K562 (cell line): ENCODE results near the gene TMEM217. TPM values are rescaled to one million over a fixed set of nuclear protein-coding genes. Genes with fewer than 3 reads are reported as not detected.

ENCODE experiments used
- ATAC-seq: fragments of 200-7000 bp; cut with Tn5 transposase; 3 replicates; pipeline ENCODE4 v1.9.1; 2020; ENCODE audit warnings: moderate library complexity
- BruUV-seq: library from RNA; stranded (reverse); fragments of 400-500 nt; replicated peaks from 2 replicates; lab custom pipeline; 2021; lab: Mats Ljungman, UMichigan
- CTCF ChIA-PET: fragments of 300-600 bp; formaldehyde crosslinking; extraction: SDS; loops from one replicate; lab custom pipeline; 2021; ENCODE audit warnings: low intra/inter-chr PET ratio; lab: Yijun Ruan, JAX
- POLR2A ChIA-PET: fragments of 300-600, 350-650 bp; sonication (Branson Sonifier 250); formaldehyde crosslinking; extraction: SDS; loops from one replicate; lab custom pipeline; 2021; ENCODE audit warnings: antibody characterized with exemption, inconsistent platforms; lab: Yijun Ruan, JAX
- DNase-seq, 4 experiments: peaks; one replicate each; pipeline versions ENCODE4 v3.0.0 to v3.0.0-alpha.2; 2011 to 2018; ENCODE audit warnings: low spot score in 3 of 4, mixed read lengths in 3 of 4; ENCODE audit errors: extremely low read depth in 1 of 4
- FAIRE-seq: peaks from 2 replicates; lab custom pipeline; 2011; peaks lifted over from hg19 to GRCh38; lab: Jason Lieb, UNC
- H2AFZ ChIP-seq: 2 replicates; pipeline ENCODE4 v1.6.0; 2011; ENCODE audit warnings: low read depth, low read length, control low read depth, inconsistent platforms
- H3K27ac ChIP-seq: fragments of 200-600 bp; 3 replicates; pipeline ENCODE4 v1.8.0; 2011; ENCODE audit warnings: low read depth, mild to moderate bottlenecking, control low read depth, inconsistent platforms, low read length, moderate library complexity, mixed read lengths; ENCODE audit errors: extremely low read depth
- H3K27me3 ChIP-seq, 2 experiments: fragments of 300-600 bp in 1 of 2; 2 replicates in 1 of 2; 3 replicates in 1 of 2; pipeline versions ENCODE4 v1.6.0 to v1.8.0; 2011; ENCODE audit warnings: inconsistent platforms in 2 of 2, low read length in 2 of 2, mild to moderate bottlenecking in 1 of 2, mixed read lengths in 1 of 2, moderate library complexity in 1 of 2; ENCODE audit not compliant: control insufficient read depth in 2 of 2, insufficient read depth in 2 of 2
- H3K36me3 ChIP-seq: fragments of 300-600 bp; 3 replicates; pipeline ENCODE4 v1.8.0; 2011; ENCODE audit warnings: mild to moderate bottlenecking, low read length, inconsistent platforms; ENCODE audit not compliant: control insufficient read depth, insufficient read depth
- H3K4me1 ChIP-seq, 2 experiments: fragments of 200-600 bp in 1 of 2; replicated peaks in 1 of 2; 2 replicates in 1 of 2; 3 replicates in 1 of 2; pipeline versions ENCODE4 v1.5.1 to v1.8.0; 2011; ENCODE audit warnings: inconsistent platforms in 2 of 2, low read length in 2 of 2, mild to moderate bottlenecking in 1 of 2, mixed read lengths in 1 of 2, moderate library complexity in 1 of 2; ENCODE audit not compliant: control insufficient read depth in 2 of 2, insufficient read depth in 2 of 2
- H3K4me2 ChIP-seq: 2 replicates; pipeline ENCODE4 v1.6.1; 2011; ENCODE audit warnings: low read length, control low read depth, inconsistent platforms, mixed read lengths; ENCODE audit not compliant: insufficient read depth
- H3K4me3 ChIP-seq: fragments of 200-600 bp; sonication (generic), shearing (Covaris generic); 2 replicates; pipeline ENCODE4 v1.5.1; 2016; ENCODE audit warnings: control low read depth, inconsistent platforms
- H3K79me2 ChIP-seq: fragments of 200-600 bp; 3 replicates; pipeline ENCODE4 v1.8.0; 2011; ENCODE audit warnings: low read length, inconsistent platforms; ENCODE audit not compliant: control insufficient read depth, insufficient read depth
- H3K9ac ChIP-seq, 2 experiments: 2 replicates each; pipeline versions ENCODE4 v1.6.0 to v1.6.1; 2011; ENCODE audit warnings: low read depth in 2 of 2, low read length in 2 of 2, control low read depth in 1 of 2, inconsistent platforms in 1 of 2, mild to moderate bottlenecking in 1 of 2, mixed read lengths in 1 of 2; ENCODE audit not compliant: insufficient read depth in 1 of 2
- H3K9me1 ChIP-seq: one replicate; pipeline ENCODE4 v1.6.0; 2011; ENCODE audit warnings: inconsistent platforms, mild to moderate bottlenecking, low read length, moderate library complexity; ENCODE audit not compliant: control insufficient read depth, insufficient read depth
- H3K9me3 ChIP-seq: replicated peaks from 2 replicates; pipeline ENCODE4 v1.5.1; 2011; ENCODE audit warnings: low read depth, low read length, inconsistent platforms; ENCODE audit not compliant: control insufficient read depth, insufficient read depth
- H4K20me1 ChIP-seq: replicated peaks from 2 replicates; pipeline ENCODE4 v1.6.1; 2011; ENCODE audit warnings: low read length, inconsistent platforms, mixed read lengths; ENCODE audit not compliant: control insufficient read depth, insufficient read depth
- GABPA ChIP-seq: fragments of 200-800 bp; sonication (Bioruptor generic); conservative IDR thresholded peaks from 2 replicates; pipeline ENCODE4 v1.6.1; 2016; ENCODE audit warnings: low read depth, missing genetic modification characterization, missing compliant biosample characterization
- GTF2E2 ChIP-seq: fragments of 200-800 bp; sonication (Bioruptor generic); IDR thresholded peaks from 2 replicates; pipeline ENCODE4 v1.6.1; 2016; ENCODE audit warnings: missing genetic modification characterization, missing compliant biosample characterization
- JUNB ChIP-seq: fragments of 450-650 bp; formaldehyde crosslinking; conservative IDR thresholded peaks from 2 replicates; pipeline ENCODE4 v1.4.0; 2020; ENCODE audit warnings: mild to moderate bottlenecking
- KAT8 ChIP-seq: fragments of 450-650 bp; IDR thresholded peaks from 2 replicates; pipeline ENCODE4 v1.6.1; 2016; ENCODE audit warnings: low read depth, mild to moderate bottlenecking
- KDM2B ChIP-seq: fragments of 250-450 bp; sonication (Bioruptor Pico); IDR thresholded peaks from 2 replicates; pipeline ENCODE4 v1.8.0; 2021; ENCODE audit warnings: mild to moderate bottlenecking, moderate library complexity
- KDM4B ChIP-seq, 2 experiments: fragments of 450-650 bp in 1 of 2; sonication (generic) in 1 of 2; IDR thresholded peaks; 2 replicates each; pipeline ENCODE4 v1.6.1; 2016 to 2017; ENCODE audit warnings: borderline replicate concordance in 2 of 2, antibody characterized with exemption in 1 of 2, low read depth in 1 of 2, mild to moderate bottlenecking in 1 of 2
- MEF2A ChIP-seq: IDR thresholded peaks from 2 replicates; pipeline ENCODE4 v1.6.1; 2011; ENCODE audit warnings: low read depth, mild to moderate bottlenecking, low read length, moderate library complexity; ENCODE audit not compliant: control insufficient read depth
- PBX2 ChIP-seq, 2 experiments: IDR thresholded peaks in 1 of 2; conservative IDR thresholded peaks in 1 of 2; 2 replicates each; pipeline ENCODE4 v1.6.1; 2016; ENCODE audit warnings: low read depth in 2 of 2, mild to moderate bottlenecking in 1 of 2, missing compliant biosample characterization in 1 of 2, missing genetic modification characterization in 1 of 2, moderate library complexity in 1 of 2
- POLR2H ChIP-seq: IDR thresholded peaks from 2 replicates; pipeline ENCODE4 v1.6.1; 2016; ENCODE audit warnings: missing genetic modification characterization, low read depth, mild to moderate bottlenecking, control low read depth, missing compliant biosample characterization, moderate library complexity
- SIN3A ChIP-seq, 2 experiments: fragments of 150-350 bp in 1 of 2; IDR thresholded peaks; 2 replicates each; pipeline ENCODE4 v1.6.1; 2011 to 2016; ENCODE audit warnings: borderline replicate concordance in 2 of 2, low read depth in 2 of 2, low read length in 2 of 2, mild to moderate bottlenecking in 2 of 2, moderate library complexity in 2 of 2; ENCODE audit not compliant: control insufficient read depth in 1 of 2
- SLC30A9 ChIP-seq: fragments of 250-450 bp; sonication (Bioruptor Pico); IDR thresholded peaks from 2 replicates; pipeline ENCODE4 v1.8.0; 2022; ENCODE audit warnings: mild to moderate bottlenecking, moderate library complexity
- TBP ChIP-seq: optimal IDR thresholded peaks from 2 replicates; pipeline ENCODE3; 2011; ENCODE audit warnings: low read depth, low read length, improper control_type of control experiment
- THRAP3 ChIP-seq: fragments of 450-650 bp; IDR thresholded peaks from 2 replicates; pipeline ENCODE4 v1.6.1; 2016; ENCODE audit warnings: mild to moderate bottlenecking, inconsistent platforms, borderline replicate concordance
- ZNF197 ChIP-seq: fragments of 200-800 bp; sonication (Bioruptor generic); IDR thresholded peaks from 2 replicates; pipeline ENCODE4 v1.6.1; 2016; ENCODE audit warnings: low read depth, missing genetic modification characterization, missing compliant biosample characterization
- ZNF282 ChIP-seq: sonication (generic); formaldehyde crosslinking; IDR thresholded peaks from 2 replicates; pipeline ENCODE4 v1.8.1; 2023; ENCODE audit warnings: missing genetic modification reagents
- ZNF589 ChIP-seq: fragments of 200-800 bp; sonication (Bioruptor generic); IDR thresholded peaks from 2 replicates; pipeline ENCODE4 v1.6.1; 2016; ENCODE audit warnings: low read depth, missing genetic modification characterization, missing compliant biosample characterization
- ZNF644 ChIP-seq: fragments of 200-800 bp; sonication (Bioruptor generic); IDR thresholded peaks from 2 replicates; pipeline ENCODE4 v1.6.1; 2016; ENCODE audit warnings: low read depth, missing genetic modification characterization, missing compliant biosample characterization
- WGBS: fragments of 100-300 bp; shearing (Covaris generic); methylation state at CpG from one replicate; pipeline ENCODE4 v1.1.6; 2016; ENCODE audit warnings: low coverage, mixed read lengths; ENCODE audit not compliant: insufficient coverage; ENCODE audit errors: missing lambda C conversion rate; 5-methylcytosine and 5-hydroxymethylcytosine counted together
- in situ Hi-C: fragments of 300-500 bp; cut with MboI; formaldehyde crosslinking; loops from 4 replicates; pipeline ENCODE4 v1.15.0; 2018; ENCODE audit warnings: inconsistent platforms, mixed read lengths
- intact Hi-C: fragments of 100-400 bp; cut with micrococcal nuclease; formaldehyde crosslinking; loops from 2 replicates; pipeline ENCODE4 v1.14.2; 2022
- polyA plus RNA-seq, 8 experiments: library from polyadenylated mRNA; depleted of rRNA in 4 of 8; stranded (reverse) in 5 of 8; unstranded in 3 of 8; fragments of >200 nt; fragmentation: Nextera tagmentation in 2 of 8; fragmentation: Illumina TruSeq in 1 of 8; extraction: Ambion mirVana in 2 of 8; extraction: Trizol in 1 of 8; gene quantifications; 2 replicates each; pipeline versions ENCODE4 v1.2.1 to v1.2.3, GENCODE V29; 2011 to 2014; ENCODE audit warnings: inconsistent platforms in 1 of 8, missing spikeins in 1 of 8
- total RNA-seq, 7 experiments: library from RNA; depleted of rRNA in 6 of 7; stranded (reverse); fragments of >200 nt in 6 of 7; fragmentation: Illumina TruSeq in 2 of 7; extraction: Trizol in 2 of 7; gene quantifications; 2 replicates each; pipeline versions ENCODE4 v1.2.1 to v1.2.3, GENCODE V29; 2011 to 2021; ENCODE audit warnings: low replicate concordance in 1 of 7
- TF ChIP-seq, protein P1 (sequence below): sonication (generic); formaldehyde crosslinking; IDR thresholded peaks from 2 replicates; pipeline ENCODE4 v1.9.0; 2022; ENCODE audit warnings: mild to moderate bottlenecking, missing genetic modification reagents

Gene TMEM217
- total and polyA plus RNA-seq, 9 of the 15 experiments (the other 6 are each of a cell fraction or from before 2014, with no cell fraction given): 1.3 to 8.0 (median 1.9) TPM

GRCh38 chr6:37190159-37190535, 67.8 kb downstream of the TMEM217 start:
- Histone ChIP-seq H3K9me3 (peaks cover 3% of the 10 kb centered on the region; the same call in 1 of the 2 replicates), H4K20me1 (no peaks in the 10 kb centered on the region), H3K4me2 (no peak overlapping the region), H3K79me2 (peaks cover 2% of the 10 kb centered on the region; the same call in 2 of the 3 replicates), H3K36me3 (no peaks in the 10 kb centered on the region), H3K4me1 (peaks cover 55 to 77% of the 10 kb centered on the region in 2 experiments), H2AFZ (peak overlapping the region; percentile 20; the same call in 1 of the 2 replicates), H3K9ac (peak overlapping the region; percentile 27 to 56; a peak in 2 of 4 replicates), H3K27me3 (no peaks in the 10 kb centered on the region), H3K27ac (peak overlapping the region; percentile 68), H3K9me1 (no peaks in the 10 kb centered on the region), H3K4me3 (no peak overlapping the region)
- CTCF ChIA-PET: no interaction called here
- POLR2A ChIA-PET: interaction anchor here (0.6 to 1.8 kb wide), 6 partner anchors 10 to 1547 kb away, joined by 3 to 5 read pairs (median 3); no protein-coding TSS in a partner anchor
- no peak for FAIRE-seq
- peak in 1 of 4 experiments; percentile 55 for DNase-seq
- no peak for ATAC-seq
- WGBS: 33% methylated on average over 1 of the region's 1 CpG
- intact Hi-C loops: no loop called here
- no TSS peak for BruUV-seq
- in situ Hi-C loops: no loop called here
- TF ChIP-seq THRAP3 (no peak), PBX2 (CRISPR knock-in tag; IDR thresholded peaks at IDR 0.05; ENCODE audit: low read depth) (no peak), PBX2 (tag; conservative IDR thresholded peaks at IDR 0.05; ENCODE audit: low read depth) (no peak), GABPA (tag) (peak; percentile 10; the same call in 1 of the 2 replicates), SIN3A (IDR thresholded peaks at IDR 0.05; ENCODE audit: borderline replicate concordance in 2 of 2, control insufficient read depth in 1 of 2, low read depth in 2 of 2, low read length in 2 of 2) (no peak), KAT8 (no peak), TBP (no peak), ZNF197 (CRISPR knock-in tag) (0 out of 2 replicates have a peak, but pooled peaks have one; percentile 27), POLR2H (tag) (no peak), ZNF282 (CRISPR knock-in tag) (no peak), MEF2A (no peak), JUNB (no peak), SLC30A9 (no peak), ZNF644 (tag) (no peak), GTF2E2 (tag) (0 out of 2 replicates have a peak, but pooled peaks have one; percentile 22), KDM2B (CRISPR knock-in tag) (no peak), KDM4B (IDR thresholded peaks at IDR 0.05; ENCODE audit: borderline replicate concordance in 2 of 2, low read depth in 1 of 2) (no peak), ZNF589 (CRISPR knock-in tag) (no peak)
- TF ChIP-seq, protein P1, sequence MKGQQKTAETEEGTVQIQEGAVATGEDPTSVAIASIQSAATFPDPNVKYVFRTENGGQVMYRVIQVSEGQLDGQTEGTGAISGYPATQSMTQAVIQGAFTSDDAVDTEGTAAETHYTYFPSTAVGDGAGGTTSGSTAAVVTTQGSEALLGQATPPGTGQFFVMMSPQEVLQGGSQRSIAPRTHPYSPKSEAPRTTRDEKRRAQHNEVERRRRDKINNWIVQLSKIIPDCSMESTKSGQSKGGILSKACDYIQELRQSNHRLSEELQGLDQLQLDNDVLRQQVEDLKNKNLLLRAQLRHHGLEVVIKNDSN: no peak
